Left ventricle myocardium inferior (tissue), 1 donor: ENCODE data around the gene KLF6. TPM values are rescaled to one million over a fixed set of nuclear protein-coding genes. Genes with fewer than 3 reads are reported as not detected.

Experiments used
- DNase-seq: peaks from one replicate; pipeline ENCODE4 v3.0.0-alpha.2; 2020
- H3K27ac ChIP-seq: fragments of 200-600 bp; replicated peaks from 2 replicates; pipeline ENCODE4 v1.8.0; 2021
- H3K27me3 ChIP-seq: fragments of 200-600 bp; 2 replicates; pipeline ENCODE4 v1.8.0; 2021; ENCODE audit warnings: low read depth
- H3K36me3 ChIP-seq: fragments of 200-600 bp; 2 replicates; pipeline ENCODE4 v1.8.0; 2021
- H3K4me1 ChIP-seq: fragments of 200-600 bp; 2 replicates; pipeline ENCODE4 v1.8.0; 2021
- H3K4me3 ChIP-seq: fragments of 200-600 bp; 2 replicates; pipeline ENCODE4 v1.8.0; 2021; ENCODE audit warnings: mild to moderate bottlenecking, moderate library complexity
- H3K9me3 ChIP-seq: fragments of 200-600 bp; replicated peaks from 2 replicates; pipeline ENCODE4 v1.8.0; 2021
- intact Hi-C: fragments of 100-400 bp; cut with micrococcal nuclease; formaldehyde crosslinking; loops from one replicate; pipeline ENCODE4 v1.11.0; 2022
- total RNA-seq: library from RNA; stranded (reverse); fragmentation: NEBNext Ultra II Directional; extraction: Animal tissue kit (Norgen Biotek cat#: 25700); gene quantifications from one replicate; pipeline ENCODE4 v1.2.1, GENCODE V29; 2021
- TF ChIP-seq, protein P1 (sequence below): fragments of 200-600 bp; IDR thresholded peaks from 2 replicates; pipeline ENCODE4 v1.8.0; 2021; ENCODE audit warnings: antibody characterized with exemption, mild to moderate bottlenecking, borderline replicate concordance
- donor health status: DM: no; HTN: yes; CAD: no; lungs with severe emphysema.

Gene KLF6
- total RNA-seq, 1 donor from 2014 or later: 43.8 TPM

DNA sequence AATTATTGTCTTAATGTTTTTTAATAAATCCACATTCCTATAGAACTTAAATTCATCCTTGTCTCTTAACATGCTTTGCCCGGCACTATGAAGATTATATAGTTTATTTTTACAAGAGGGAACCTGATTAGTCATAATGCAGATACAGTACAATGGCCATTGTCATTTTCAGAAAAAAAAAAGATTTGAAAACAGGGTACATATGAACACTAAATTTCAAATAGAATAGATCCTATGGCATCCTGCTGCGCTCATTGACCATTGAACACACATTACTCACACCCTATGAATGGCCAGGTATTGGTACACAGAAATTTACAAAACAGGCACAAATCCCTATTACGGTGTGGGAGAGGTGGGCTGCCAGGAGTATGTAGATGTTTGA lies 2.0 kb upstream of the KLF6 start:
- DNase-seq: no peak
- no peaks in the 10 kb centered on the region for H3K36me3 ChIP-seq
- TF ChIP-seq, protein P1, sequence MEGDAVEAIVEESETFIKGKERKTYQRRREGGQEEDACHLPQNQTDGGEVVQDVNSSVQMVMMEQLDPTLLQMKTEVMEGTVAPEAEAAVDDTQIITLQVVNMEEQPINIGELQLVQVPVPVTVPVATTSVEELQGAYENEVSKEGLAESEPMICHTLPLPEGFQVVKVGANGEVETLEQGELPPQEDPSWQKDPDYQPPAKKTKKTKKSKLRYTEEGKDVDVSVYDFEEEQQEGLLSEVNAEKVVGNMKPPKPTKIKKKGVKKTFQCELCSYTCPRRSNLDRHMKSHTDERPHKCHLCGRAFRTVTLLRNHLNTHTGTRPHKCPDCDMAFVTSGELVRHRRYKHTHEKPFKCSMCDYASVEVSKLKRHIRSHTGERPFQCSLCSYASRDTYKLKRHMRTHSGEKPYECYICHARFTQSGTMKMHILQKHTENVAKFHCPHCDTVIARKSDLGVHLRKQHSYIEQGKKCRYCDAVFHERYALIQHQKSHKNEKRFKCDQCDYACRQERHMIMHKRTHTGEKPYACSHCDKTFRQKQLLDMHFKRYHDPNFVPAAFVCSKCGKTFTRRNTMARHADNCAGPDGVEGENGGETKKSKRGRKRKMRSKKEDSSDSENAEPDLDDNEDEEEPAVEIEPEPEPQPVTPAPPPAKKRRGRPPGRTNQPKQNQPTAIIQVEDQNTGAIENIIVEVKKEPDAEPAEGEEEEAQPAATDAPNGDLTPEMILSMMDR: no peak
- H3K4me3 ChIP-seq: no peak overlapping the region
- H3K9me3 ChIP-seq: peaks cover 21% of the 10 kb centered on the region
- peaks cover 42% of the 10 kb centered on the region for H3K4me1 ChIP-seq
- H3K27me3 ChIP-seq: no peaks in the 10 kb centered on the region
- peak overlapping the region; percentile 99 for H3K27ac ChIP-seq
- intact Hi-C loops: no loop called here

DNA sequence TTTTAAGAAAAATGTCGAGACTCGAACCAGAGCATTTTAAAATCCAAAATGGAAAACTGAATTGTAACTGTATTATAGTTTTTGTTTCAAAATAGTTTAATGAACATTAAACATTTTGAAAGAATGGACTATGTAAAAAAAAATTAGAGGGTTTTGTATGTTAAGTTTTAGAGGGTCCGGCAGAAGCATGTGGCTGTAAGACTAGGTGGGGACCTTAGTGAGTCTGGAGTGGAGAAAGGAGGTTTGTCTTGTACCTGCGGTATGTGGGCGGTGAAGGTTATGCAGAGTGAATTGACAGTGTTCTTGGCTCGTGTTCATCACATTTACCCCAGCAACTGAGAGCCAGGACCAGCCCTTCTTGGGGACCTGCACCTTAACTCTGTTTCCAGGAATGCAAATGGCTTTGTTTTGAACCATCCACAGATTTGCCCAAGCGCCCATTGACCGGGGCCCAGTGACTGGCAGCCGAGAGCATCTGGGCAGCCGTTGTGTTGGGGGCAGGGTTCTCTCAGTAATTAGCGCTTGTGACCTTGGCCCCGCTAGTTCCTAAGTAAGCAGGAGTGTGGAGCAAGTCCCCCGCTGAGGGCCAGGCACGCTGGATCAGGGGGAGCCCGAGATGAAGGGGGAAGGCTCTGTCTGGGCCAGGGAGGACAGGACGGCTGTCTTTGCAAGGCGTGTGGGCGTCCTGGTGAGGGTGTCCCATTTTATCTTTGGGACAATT lies 1.4 kb upstream of the KLF6 start:
- Histone ChIP-seq H3K4me3 (peak overlapping the region; percentile 87), H3K27ac (peak overlapping the region; percentile 99), H3K36me3 (peaks cover 5% of the 10 kb centered on the region), H3K27me3 (no peaks in the 10 kb centered on the region), H3K4me1 (peaks cover 47% of the 10 kb centered on the region), H3K9me3 (peaks cover 21% of the 10 kb centered on the region)
- intact Hi-C loops: no loop called here
- DNase-seq: no peak
- TF ChIP-seq, protein P1: no peak

GRCh38 chr10:3785851-3786271 lies 852 bp upstream of the KLF6 start:
- no peak for DNase-seq
- Histone ChIP-seq H3K9me3 (peaks cover 21% of the 10 kb centered on the region), H3K4me3 (peak overlapping the region; percentile 87), H3K36me3 (peaks cover 11% of the 10 kb centered on the region), H3K27ac (peak overlapping the region; percentile 99), H3K27me3 (no peaks in the 10 kb centered on the region), H3K4me1 (peaks cover 53% of the 10 kb centered on the region)
- intact Hi-C loops: no loop called here
- TF ChIP-seq, protein P1: no peak

DNA sequence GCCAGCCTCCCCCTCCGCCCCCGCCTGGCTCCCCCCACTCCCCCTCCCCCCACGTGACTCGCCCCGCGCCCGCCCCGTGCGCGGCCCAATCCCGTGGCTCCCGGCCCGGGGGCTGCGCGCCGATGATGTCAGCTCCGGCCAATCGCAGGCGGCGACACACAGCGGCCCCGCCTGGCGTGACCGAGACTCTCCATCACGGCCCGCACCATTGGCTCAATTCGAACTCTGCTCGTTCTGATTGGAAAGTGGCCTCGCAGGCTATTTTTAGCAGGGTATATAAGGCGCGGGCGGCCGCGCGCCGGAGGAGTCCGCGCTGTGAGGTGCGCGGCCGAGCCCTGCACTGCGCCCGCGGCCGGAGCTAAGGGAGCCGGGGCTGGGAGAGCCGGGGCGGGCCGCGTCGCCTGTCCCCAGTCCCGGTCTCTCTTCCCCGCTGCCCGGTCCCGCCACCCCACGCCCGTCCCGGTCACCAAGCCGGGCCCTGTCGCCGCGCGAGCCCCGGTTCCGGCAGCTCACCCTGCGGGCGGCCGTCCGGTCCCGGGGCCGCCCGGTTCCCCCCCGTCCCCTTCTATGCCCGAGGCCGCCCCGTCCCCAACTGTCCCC lies 342 bp upstream of the KLF6 start:
- TF ChIP-seq, protein P1: no peak
- Histone ChIP-seq H3K4me3 (peak overlapping the region; percentile 87), H3K9me3 (peaks cover 18% of the 10 kb centered on the region), H3K27ac (peak overlapping the region; percentile 99), H3K36me3 (peaks cover 16% of the 10 kb centered on the region), H3K27me3 (no peaks in the 10 kb centered on the region), H3K4me1 (peaks cover 58% of the 10 kb centered on the region)
- intact Hi-C loops: no loop called here
- DNase-seq: peak; percentile 99

DNA sequence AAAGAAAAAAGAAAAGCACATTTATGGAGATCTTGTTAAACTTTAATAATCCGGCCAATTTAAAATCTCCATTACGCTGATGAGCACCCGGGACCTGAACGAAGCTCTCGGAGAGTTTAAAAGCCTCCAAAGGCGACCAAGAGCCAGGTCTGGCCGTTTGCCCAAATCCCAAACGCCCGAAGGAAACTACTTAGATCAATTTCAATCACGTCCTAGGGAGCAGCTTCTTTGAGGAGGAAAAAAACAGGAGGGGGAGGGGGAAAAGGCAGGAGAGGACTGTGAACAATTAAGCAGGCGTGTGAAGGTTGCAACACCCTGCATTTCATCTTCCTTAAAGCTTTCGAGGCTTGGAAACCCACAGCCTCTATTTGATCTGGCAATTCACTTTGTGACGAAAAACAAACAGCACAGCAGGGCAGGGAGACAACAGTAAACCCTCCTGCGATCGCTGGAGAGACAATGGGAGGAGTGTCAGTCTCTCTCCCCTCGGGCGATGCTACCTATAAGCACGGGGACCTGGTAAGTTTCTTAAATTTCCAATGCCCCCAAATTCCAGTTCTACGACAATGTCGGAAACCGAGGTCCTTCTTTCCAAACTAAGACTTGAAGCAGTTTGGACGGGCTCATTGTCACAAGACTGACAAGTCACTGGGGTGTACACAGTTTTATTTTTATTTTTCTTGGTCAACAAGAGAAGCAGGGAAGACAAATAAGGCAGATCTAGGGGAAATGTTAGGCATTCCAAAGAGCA lies 1.2 kb downstream of the KLF6 start:
- Histone ChIP-seq H3K27me3 (no peaks in the 10 kb centered on the region), H3K4me3 (peak overlapping the region; percentile 87), H3K4me1 (peaks cover 73% of the 10 kb centered on the region), H3K27ac (peak overlapping the region; percentile 99), H3K36me3 (peaks cover 31% of the 10 kb centered on the region), H3K9me3 (peaks cover 3% of the 10 kb centered on the region)
- DNase-seq: peak; percentile 80
- TF ChIP-seq, protein P1: no peak
- intact Hi-C loops: no loop called here
